GM19463 (cell line): Measurements from ENCODE around the gene CD84.
"Not testable (repeated sequence)": the region's sequence is repeated elsewhere in the genome, so short reads cannot be mapped to it uniquely, and the experiment has no call there.

Source experiments
- ATAC-seq: cut with Tn5 transposase; IDR thresholded peaks from one replicate; pipeline ENCODE4 v1.9.1; 2021; ENCODE audit warnings: mild to moderate bottlenecking, moderate library complexity; ENCODE audit not compliant: unreplicated experiment

Gene CD84

GRCh38 chr1:160579216-160579701 is at the start of gene CD84:
CD84 (minus strand) TSS chr1:160579496; CDS start chr1:160579437, 59 bp downstream.
- no peak for ATAC-seq

GRCh38 chr1:160628799-160629263 is 49.5 kb upstream of the CD84 start:
- no peak for ATAC-seq

GRCh38 chr1:160627677-160628289 is 48.5 kb upstream of the CD84 start:
- not testable (repeated sequence) for ATAC-seq

GRCh38 chr1:160626509-160627342 is 47.4 kb upstream of the CD84 start:
- ATAC-seq, result no peak

GRCh38 chr1:160625725-160626498 is 46.6 kb upstream of the CD84 start:
- no peak for ATAC-seq

GRCh38 chr1:160625321-160625720 is 46.0 kb upstream of the CD84 start:
- no peak for ATAC-seq

- no peak for ATAC-seq
Measured at GRCh38 chr1:160624464-160624863, 45.2 kb upstream of the CD84 start.

- no peak for ATAC-seq
Measured at GRCh38 chr1:160623862-160624261, 44.6 kb upstream of the CD84 start.

- ATAC-seq, result no peak
Measured at GRCh38 chr1:160623227-160623633, 43.9 kb upstream of the CD84 start.

GRCh38 chr1:160622501-160623226 is 43.4 kb upstream of the CD84 start:
- no peak for ATAC-seq

GRCh38 chr1:160621633-160622413 is 42.5 kb upstream of the CD84 start:
- ATAC-seq, result no peak

- no peak for ATAC-seq
Measured at GRCh38 chr1:160620942-160621632, 41.8 kb upstream of the CD84 start.

GRCh38 chr1:160619742-160620277 is 40.5 kb upstream of the CD84 start:
- ATAC-seq, result no peak

GRCh38 chr1:160618763-160619274 is 39.5 kb upstream of the CD84 start:
- ATAC-seq, result no peak

- no peak for ATAC-seq
Measured at GRCh38 chr1:160618327-160618726, 39.0 kb upstream of the CD84 start.

GRCh38 chr1:160615660-160616059 is 36.4 kb upstream of the CD84 start:
- ATAC-seq, result no peak

GRCh38 chr1:160614410-160614809 is 35.1 kb upstream of the CD84 start:
- no peak for ATAC-seq

GRCh38 chr1:160612613-160613218 is 33.4 kb upstream of the CD84 start:
- no peak for ATAC-seq
